ENCODE measurements around the gene DIAPH2. TPM values are rescaled to one million over a fixed set of nuclear protein-coding genes. Genes with fewer than 3 reads are reported as not detected.

The DIAPH2 gene
- total and polyA plus RNA-seq, 2 donors (not counting 1 experiment from before 2014, with no cell fraction given) = 4.2 to 32.4 TPM

GRCh38 chrX:97363843-97364242, 679.2 kb downstream of the DIAPH2 start:
- Mint-ChIP-seq H3K9me3 (ENCODE audit: insufficient read depth) (no peaks in the 10 kb centered on the region), H3K27me3 (no peaks in the 10 kb centered on the region), H3K27ac (no peak overlapping the region), H3K4me1 (no peaks in the 10 kb centered on the region), H3K4me3 (no peak overlapping the region)
- Histone ChIP-seq H3K27me3 (replicated peaks in 1 of 4; ENCODE audit: control extremely low read depth in 1 of 4, control insufficient read depth in 3 of 4, insufficient read depth in 4 of 4, low read length in 3 of 4) (no peaks in the 10 kb centered on the region), H3K4me2 (replicated peaks; ENCODE audit: low read depth, low read length, poor library complexity, severe bottlenecking) (no peak overlapping the region), H4K20me1 (ENCODE audit: control insufficient read depth, insufficient read depth, low read length, poor library complexity, severe bottlenecking) (no peaks in the 10 kb centered on the region), H3K36me3 (replicated peaks in 1 of 2; ENCODE audit: control extremely low read depth in 1 of 2, control insufficient read depth in 1 of 2, extremely low read depth in 1 of 2, insufficient read depth in 2 of 2, low read length in 1 of 2) (no peaks in the 10 kb centered on the region), H3K79me2 (ENCODE audit: control insufficient read depth, insufficient read depth, low read length) (no peaks in the 10 kb centered on the region), H3K4me1 (ENCODE audit: control insufficient read depth in 2 of 2, insufficient read depth in 2 of 2, low read length in 2 of 2) (no peaks in the 10 kb centered on the region), H3K4me3 (ENCODE audit: control extremely low read depth in 1 of 5, extremely low read depth in 1 of 5, insufficient read depth in 1 of 5, low read depth in 2 of 5, low read length in 4 of 5) (no peak overlapping the region), H2AFZ (ENCODE audit: insufficient read depth, low read depth, low read length, poor library complexity, severe bottlenecking) (no peak overlapping the region), H3K9me3 (ENCODE audit: control extremely low read depth in 1 of 3, control insufficient read depth in 2 of 3, insufficient read depth in 1 of 3, low read length in 2 of 3) (no peaks in the 10 kb centered on the region), H3K27ac (ENCODE audit: low read length in 2 of 2) (no peak overlapping the region), H3K9ac (ENCODE audit: low read length) (no peak overlapping the region)
- ChIA-PET POLR2A (no interaction called here), CTCF (interaction anchor here (0.6 kb wide), 1 partner anchor 9 kb away, joined by 3 read pairs; no protein-coding TSS in a partner anchor)
- intact Hi-C loops (cut with micrococcal nuclease) = no loop called here
- ATAC-seq (ENCODE audit: low read depth) (no peak), DNase-seq (no peak)
- TF ChIP-seq EZH2 (IDR thresholded peaks at IDR 0.05; ENCODE audit: borderline replicate concordance, insufficient read depth, low read depth, low read length, poor library complexity, severe bottlenecking) (no peak), CTCF (IDR thresholded peaks at IDR 0.05) (no peak)

GRCh38 chrX:97366237-97366636, 681.6 kb downstream of the DIAPH2 start:
- ATAC-seq (ENCODE audit: low read depth) (no peak), DNase-seq (no peak)
- no peak overlapping the region for H3K27ac ChIP-seq (ENCODE audit: low read length in 2 of 2)
- WGBS (ENCODE audit: insufficient coverage) = no CpG with 5 or more reads among the region's 3 CpGs
- H3K36me3 ChIP-seq (replicated peaks in 1 of 2; ENCODE audit: control extremely low read depth in 1 of 2, control insufficient read depth in 1 of 2, extremely low read depth in 1 of 2, insufficient read depth in 2 of 2, low read length in 1 of 2) = no peaks in the 10 kb centered on the region
- POLR2A ChIA-PET = no interaction called here
- no peaks in the 10 kb centered on the region for H3K79me2 ChIP-seq (ENCODE audit: control insufficient read depth, insufficient read depth, low read length)
- no peak overlapping the region for H3K9ac ChIP-seq (ENCODE audit: low read length)
- Mint-ChIP-seq H3K9me3 (ENCODE audit: insufficient read depth) (no peaks in the 10 kb centered on the region), H3K27ac (no peak overlapping the region), H3K27me3 (no peaks in the 10 kb centered on the region), H3K4me3 (no peak overlapping the region), H3K4me1 (no peaks in the 10 kb centered on the region)
- H3K4me1 ChIP-seq (ENCODE audit: control insufficient read depth in 2 of 2, insufficient read depth in 2 of 2, low read length in 2 of 2) = no peaks in the 10 kb centered on the region
- H3K4me3 ChIP-seq (ENCODE audit: control extremely low read depth in 1 of 5, extremely low read depth in 1 of 5, insufficient read depth in 1 of 5, low read depth in 2 of 5, low read length in 4 of 5) = no peak overlapping the region
- H2AFZ ChIP-seq (ENCODE audit: insufficient read depth, low read depth, low read length, poor library complexity, severe bottlenecking) = no peak overlapping the region
- H3K9me3 ChIP-seq (ENCODE audit: control extremely low read depth in 1 of 3, control insufficient read depth in 2 of 3, insufficient read depth in 1 of 3, low read length in 2 of 3) = no peaks in the 10 kb centered on the region
- intact Hi-C loops (cut with micrococcal nuclease) = no loop called here
- no peaks in the 10 kb centered on the region for H4K20me1 ChIP-seq (ENCODE audit: control insufficient read depth, insufficient read depth, low read length, poor library complexity, severe bottlenecking)
- H3K27me3 ChIP-seq (replicated peaks in 1 of 4; ENCODE audit: control extremely low read depth in 1 of 4, control insufficient read depth in 3 of 4, insufficient read depth in 4 of 4, low read length in 3 of 4) = no peaks in the 10 kb centered on the region
- no peak overlapping the region for H3K4me2 ChIP-seq (replicated peaks; ENCODE audit: low read depth, low read length, poor library complexity, severe bottlenecking)
- TF ChIP-seq EZH2 (IDR thresholded peaks at IDR 0.05; ENCODE audit: borderline replicate concordance, insufficient read depth, low read depth, low read length, poor library complexity, severe bottlenecking) (no peak), CTCF (IDR thresholded peaks at IDR 0.05) (no peak)
- CTCF ChIA-PET = no interaction called here

Measured in B cell (primary cell).